HG03460 (cell line): ENCODE results near the gene IQSEC3.

Experiments used
- ATAC-seq: cut with Tn5 transposase; IDR thresholded peaks from one replicate; pipeline ENCODE4 v1.9.1; 2021; ENCODE audit not compliant: unreplicated experiment

Gene IQSEC3

GRCh38 chr12:162467-163307, 96.1 kb downstream of the IQSEC3 start:
- ATAC-seq: no peak

GRCh38 chr12:163406-163986, 96.9 kb downstream of the IQSEC3 start:
- no peak for ATAC-seq

- ATAC-seq: no peak
These were observed 97.6 kb downstream of the IQSEC3 start for GRCh38 chr12:164207-164606.

GRCh38 chr12:165862-166368, 99.3 kb downstream of the IQSEC3 start:
- no peak for ATAC-seq

GRCh38 chr12:166425-167075, 100.0 kb downstream of the IQSEC3 start:
- no peak for ATAC-seq

GRCh38 chr12:167959-168600, 101.5 kb downstream of the IQSEC3 start:
- no peak for ATAC-seq

- no peak for ATAC-seq
These were observed 102.4 kb downstream of the IQSEC3 start for GRCh38 chr12:168763-169525.

GRCh38 chr12:169528-170370, 103.2 kb downstream of the IQSEC3 start:
- no peak for ATAC-seq

GRCh38 chr12:170371-171225, 104.0 kb downstream of the IQSEC3 start:
- no peak for ATAC-seq

- ATAC-seq: no peak
These were observed 104.7 kb downstream of the IQSEC3 start for GRCh38 chr12:171276-171675.

GRCh38 chr12:171743-172676, 105.4 kb downstream of the IQSEC3 start:
- no peak for ATAC-seq

GRCh38 chr12:172732-173161, 106.2 kb downstream of the IQSEC3 start:
- ATAC-seq: no peak

GRCh38 chr12:174124-174523, 107.6 kb downstream of the IQSEC3 start:
- ATAC-seq: no peak

- no peak for ATAC-seq
These were observed 108.0 kb downstream of the IQSEC3 start for GRCh38 chr12:174596-174995.

GRCh38 chr12:175250-175649, 108.7 kb downstream of the IQSEC3 start:
- no peak for ATAC-seq

- no peak for ATAC-seq
These were observed 109.2 kb downstream of the IQSEC3 start for GRCh38 chr12:175759-176158.

GRCh38 chr12:176321-177181, 110.0 kb downstream of the IQSEC3 start:
- no peak for ATAC-seq
